Sigmoid colon (tissue), 7 donors: ENCODE measurements around the gene PHC2. TPM values are rescaled to one million over a fixed set of nuclear protein-coding genes. Genes with fewer than 3 reads are reported as not detected.
A peak's percentile ranks its signal among the peaks of the same experiment; 100 is the strongest.

Experiments used
- DNase-seq: peaks from one replicate; pipeline ENCODE4 v3.0.0-alpha.2; 2019
- H3K27ac ChIP-seq, 4 donors: fragments of 200-600 bp; sonication (generic); one replicate each; pipeline ENCODE4 v1.5.1; 2016 to 2019; ENCODE audit warnings: mild to moderate bottlenecking in 1 of 4
- H3K27me3 ChIP-seq, 3 donors: fragments of 200-600 bp; sonication (generic); one replicate each; pipeline ENCODE4 v1.5.1; 2019; ENCODE audit warnings: mild to moderate bottlenecking in 1 of 3
- H3K36me3 ChIP-seq, 4 donors: fragments of 200-600 bp; sonication (generic); one replicate each; pipeline ENCODE4 v1.5.1; 2016 to 2019
- H3K4me1 ChIP-seq, 4 donors: fragments of 200-600 bp; sonication (generic); one replicate each; pipeline ENCODE4 v1.5.1; 2017 to 2019
- H3K4me3 ChIP-seq, 4 donors: fragments of 200-600 bp; sonication (generic); one replicate each; pipeline ENCODE4 v1.5.1; 2017 to 2019; ENCODE audit warnings: mild to moderate bottlenecking in 2 of 4, moderate library complexity in 1 of 4
- H3K9me3 ChIP-seq, 4 donors: fragments of 200-600 bp in 3 of 4; sonication (generic) in 3 of 4; one replicate each; pipeline versions ENCODE4 v1.5.1 to v1.6.1; 2013 to 2019
- CTCF ChIP-seq, 4 experiments: fragments of 450-650 bp in 3 of 4; fragments of 200-600 bp in 1 of 4; IDR thresholded peaks; one replicate each; pipeline ENCODE4 v1.5.1; 2016 to 2019; ENCODE audit warnings: antibody characterized with exemption in 4 of 4, mild to moderate bottlenecking in 3 of 4, moderate library complexity in 2 of 4
- EP300 ChIP-seq, 4 donors: sonication (generic); formaldehyde crosslinking; IDR thresholded peaks; one replicate each; pipeline ENCODE4 v1.6.1; 2017; ENCODE audit warnings: antibody characterized with exemption in 4 of 4
- POLR2A ChIP-seq, 2 donors: fragments of 450-650 bp; IDR thresholded peaks; one replicate each; pipeline ENCODE4 v1.6.1; 2016; ENCODE audit warnings: antibody characterized with exemption in 2 of 2, mild to moderate bottlenecking in 2 of 2, moderate library complexity in 2 of 2
- POLR2AphosphoS5 ChIP-seq, 4 donors: sonication (generic); formaldehyde crosslinking; IDR thresholded peaks; one replicate each; pipeline ENCODE4 v1.6.1; 2017; ENCODE audit warnings: antibody characterized with exemption in 4 of 4
- WGBS, 2 donors: extraction: QIAGEN DNeasy Blood & Tissue Kit; methylation state at CpG; one replicate each; pipeline ENCODE4 v1.1.7; 2013; 5-methylcytosine and 5-hydroxymethylcytosine counted together
- intact Hi-C: fragments of 100-400 bp; cut with DNase I; formaldehyde crosslinking; loops from one replicate; pipeline ENCODE4 v1.15.1; 2023
- polyA plus RNA-seq, 3 donors: library from polyadenylated mRNA; stranded (reverse); fragments of 200-250 nt; gene quantifications; one replicate each; pipeline ENCODE4 v1.2.3, GENCODE V29; 2013
- total RNA-seq, 4 donors: library from RNA; depleted of rRNA; stranded (reverse); fragments of >200 nt; gene quantifications; one replicate each; pipeline ENCODE4 v1.1.0, GENCODE V29; 2016
- donor health status: healthy with polysubstance abuse.
- donor health status: Bipolar disorder and iron deficiency.
- donor health status: healthy.

The PHC2 gene
- total and polyA plus RNA-seq, 7 donors = 56.2 to 199 (median 96.3) TPM

GRCh38 chr1:33383489-33383888 lies 47.4 kb downstream of the PHC2 start:
- no peaks in the 10 kb centered on the region for H3K27me3 ChIP-seq
- WGBS, 2 donors = 84 to 85% methylated on average over 4 of the region's 4 CpGs
- peak overlapping the region in 2 of 4 donors; percentile 33 to 57 for H3K27ac ChIP-seq
- no peaks in the 10 kb centered on the region for H3K9me3 ChIP-seq
- DNase-seq = no peak
- no peak overlapping the region for H3K4me3 ChIP-seq
- H3K36me3 ChIP-seq = no peaks in the 10 kb centered on the region
- H3K4me1 ChIP-seq = peaks cover 0 to 44% (median 29%) of the 10 kb centered on the region in 4 donors
- intact Hi-C loops = no loop called here
- TF ChIP-seq EP300 (IDR thresholded peaks at IDR 0.05) (no peak), POLR2A (IDR thresholded peaks at IDR 0.05) (no peak), POLR2AphosphoS5 (IDR thresholded peaks at IDR 0.05) (no peak), CTCF (IDR thresholded peaks at IDR 0.05) (no peak)

- DNase-seq = no peak
- 81 to 82% methylated on average over 9 of the region's 9 CpGs for WGBS, 2 donors
- intact Hi-C loops = no loop called here
- Histone ChIP-seq H3K4me1 (peaks cover 0 to 38% (median 26%) of the 10 kb centered on the region in 4 donors), H3K9me3 (no peaks in the 10 kb centered on the region), H3K36me3 (no peaks in the 10 kb centered on the region), H3K4me3 (no peak overlapping the region), H3K27ac (peak overlapping the region in 3 of 4 donors; percentile 2 to 35 (median 7)), H3K27me3 (no peaks in the 10 kb centered on the region)
- TF ChIP-seq POLR2AphosphoS5 (IDR thresholded peaks at IDR 0.05) = no peak
- no peak for TF ChIP-seq EP300 (IDR thresholded peaks at IDR 0.05)
- no peak for TF ChIP-seq POLR2A (IDR thresholded peaks at IDR 0.05)
- no peak for TF ChIP-seq CTCF (IDR thresholded peaks at IDR 0.05)
Observed at GRCh38 chr1:33382661-33383415, 48.1 kb downstream of the PHC2 start.

GRCh38 chr1:33381977-33382376 lies 48.9 kb downstream of the PHC2 start:
- Histone ChIP-seq H3K4me1 (peaks cover 0 to 32% (median 21%) of the 10 kb centered on the region in 4 donors), H3K4me3 (no peak overlapping the region), H3K27ac (peak overlapping the region in 2 of 4 donors; percentile 7 to 9), H3K27me3 (no peaks in the 10 kb centered on the region), H3K36me3 (no peaks in the 10 kb centered on the region), H3K9me3 (no peaks in the 10 kb centered on the region)
- no peak for TF ChIP-seq POLR2A (IDR thresholded peaks at IDR 0.05)
- TF ChIP-seq EP300 (IDR thresholded peaks at IDR 0.05) = no peak
- TF ChIP-seq CTCF (IDR thresholded peaks at IDR 0.05) = no peak
- no peak for TF ChIP-seq POLR2AphosphoS5 (IDR thresholded peaks at IDR 0.05)
- DNase-seq = no peak
- 62 to 89% methylated on average over 4 of the region's 4 CpGs for WGBS, 2 donors
- intact Hi-C loops = no loop called here

- DNase-seq = no peak
- TF ChIP-seq POLR2A (IDR thresholded peaks at IDR 0.05) (no peak), CTCF (IDR thresholded peaks at IDR 0.05) (no peak), EP300 (IDR thresholded peaks at IDR 0.05) (no peak), POLR2AphosphoS5 (IDR thresholded peaks at IDR 0.05) (no peak)
- no peaks in the 10 kb centered on the region for H3K9me3 ChIP-seq
- H3K27ac ChIP-seq = no peak overlapping the region
- H3K36me3 ChIP-seq = no peaks in the 10 kb centered on the region
- WGBS, 2 donors = 48 to 89% methylated on average over 2 of the region's 2 CpGs
- H3K4me3 ChIP-seq = no peak overlapping the region
- H3K27me3 ChIP-seq = no peaks in the 10 kb centered on the region
- intact Hi-C loops = no loop called here
- H3K4me1 ChIP-seq = peaks cover 0 to 32% (median 21%) of the 10 kb centered on the region in 4 donors
Observed at GRCh38 chr1:33380811-33381210, 50.1 kb downstream of the PHC2 start.
